Caco-2 (cell line): ENCODE measurements around the gene MOB1B. TPM values are rescaled to one million over a fixed set of nuclear protein-coding genes. Genes with fewer than 3 reads are reported as not detected.
"Not testable (repeated sequence)": the region's sequence is repeated elsewhere in the genome, so short reads cannot be mapped to it uniquely, and the experiment has no call there.

Experiments
- BruUV-seq: library from RNA; stranded (reverse); fragments of 400-500 nt; replicated peaks from 2 replicates; lab custom pipeline; 2021; lab: Mats Ljungman, UMichigan
- CTCF ChIA-PET: fragments of 300-600 bp; sonication (Branson Sonifier 250); formaldehyde crosslinking; loops from one replicate; lab custom pipeline; 2022; ENCODE audit warnings: antibody characterized with exemption; lab: Charles Lee
- POLR2A ChIA-PET: fragments of 300-600 bp; sonication (Branson Sonifier 250); formaldehyde crosslinking; loops from one replicate; lab custom pipeline; 2022; ENCODE audit warnings: antibody characterized with exemption; lab: Charles Lee
- DNase-seq, 2 experiments: peaks; one replicate each; pipeline versions ENCODE4 v3.0.0 to v3.0.0-alpha.2; 2020 to 2022
- H3K27me3 ChIP-seq: replicated peaks from 2 replicates; pipeline ENCODE4 v1.6.0; 2011; ENCODE audit warnings: low read length; ENCODE audit not compliant: control insufficient read depth, insufficient read depth
- H3K36me3 ChIP-seq: 2 replicates; pipeline ENCODE4 v1.5.1; 2011; ENCODE audit warnings: low read length; ENCODE audit not compliant: control insufficient read depth, insufficient read depth
- H3K4me1 ChIP-seq: fragments of 250-450 bp; sonication (Bioruptor Pico); 2 replicates; pipeline ENCODE4 v1.5.1; 2020; ENCODE audit warnings: mild to moderate bottlenecking
- H3K4me3 ChIP-seq: 2 replicates; pipeline ENCODE4 v1.5.1; 2011; ENCODE audit warnings: low read depth, mild to moderate bottlenecking, control low read depth, low read length
- H3K9me3 ChIP-seq: fragments of 250-450 bp; sonication (Bioruptor Pico); 2 replicates; pipeline ENCODE4 v1.5.1; 2020; ENCODE audit warnings: mild to moderate bottlenecking, moderate library complexity
- H3K27ac Mint-ChIP-seq: one replicate; pipeline ENCODE4 v1.8.0; 2022; ENCODE audit warnings: mixed read lengths; ENCODE audit not compliant: unreplicated experiment
- H3K27me3 Mint-ChIP-seq: one replicate; pipeline ENCODE4 v1.8.0; 2022; ENCODE audit warnings: mixed read lengths; ENCODE audit not compliant: insufficient read depth, unreplicated experiment
- H3K36me3 Mint-ChIP-seq: one replicate; pipeline ENCODE4 v1.8.0; 2022; ENCODE audit warnings: mild to moderate bottlenecking, mixed read lengths; ENCODE audit not compliant: insufficient read depth, unreplicated experiment
- H3K4me1 Mint-ChIP-seq: one replicate; pipeline ENCODE4 v1.8.0; 2022; ENCODE audit warnings: low read depth, mixed read lengths; ENCODE audit not compliant: unreplicated experiment
- H3K4me3 Mint-ChIP-seq: one replicate; pipeline ENCODE4 v1.8.0; 2022; ENCODE audit warnings: mild to moderate bottlenecking, moderate library complexity, mixed read lengths; ENCODE audit not compliant: unreplicated experiment
- H3K9me3 Mint-ChIP-seq: one replicate; pipeline ENCODE4 v1.8.0; 2022; ENCODE audit warnings: mixed read lengths; ENCODE audit not compliant: unreplicated experiment
- CTCF ChIP-seq, 2 experiments: fragments of 200-600 bp in 1 of 2; IDR thresholded peaks; 1 replicate in 1 of 2; 2 replicates in 1 of 2; pipeline versions ENCODE4 v1.5.1 to v1.8.0; 2011 to 2022; ENCODE audit warnings: antibody characterized with exemption in 1 of 2, control low read depth in 1 of 2, inconsistent platforms in 1 of 2, low read depth in 1 of 2, low read length in 1 of 2, mild to moderate bottlenecking in 1 of 2, moderate library complexity in 1 of 2; ENCODE audit not compliant: insufficient read depth in 1 of 2, severe bottlenecking in 1 of 2, unreplicated experiment in 1 of 2
- intact Hi-C: fragments of 100-400 bp; cut with micrococcal nuclease; formaldehyde crosslinking; loops from one replicate; pipeline ENCODE4 v1.10.0; 2022; ENCODE audit not compliant: unreplicated experiment
- total RNA-seq: library from RNA; stranded (reverse); gene quantifications from 2 replicates; pipeline ENCODE4 v1.2.3, GENCODE V29; 2022

MOB1B gene
- total RNA-seq, 1 experiment from 2014 or later: 23.6 TPM

- peak in 1 of 2 experiments; percentile 4 for DNase-seq
- no TSS peak for BruUV-seq
- ChIA-PET CTCF (no interaction called here), POLR2A (no interaction called here)
- peak in 1 of 2 experiments; percentile 5 for TF ChIP-seq CTCF (IDR thresholded peaks at IDR 0.05; ENCODE audit: insufficient read depth in 1 of 2, low read depth in 1 of 2, low read length in 1 of 2, severe bottlenecking in 1 of 2, unreplicated experiment in 1 of 2)
- H3K27me3 Mint-ChIP-seq: no peaks in the 10 kb centered on the region
- no peak overlapping the region for H3K4me3 Mint-ChIP-seq
- no peaks in the 10 kb centered on the region for H3K9me3 ChIP-seq
- H3K4me1 Mint-ChIP-seq: peaks cover 8% of the 10 kb centered on the region
- H3K36me3 ChIP-seq: no peaks in the 10 kb centered on the region
- H3K27me3 ChIP-seq: no peaks in the 10 kb centered on the region
- 0 out of 2 replicates have a peak, but pooled peaks cover 6% of the 10 kb centered on the region for H3K4me1 ChIP-seq
- intact Hi-C loops: no loop called here
- H3K4me3 ChIP-seq: no peak overlapping the region
- peaks cover 25% of the 10 kb centered on the region for H3K36me3 Mint-ChIP-seq
- no peaks in the 10 kb centered on the region for H3K9me3 Mint-ChIP-seq
- no peak overlapping the region for H3K27ac Mint-ChIP-seq
Observed at GRCh38 chr4:71004281-71004851, 102.2 kb downstream of the MOB1B start.

GRCh38 chr4:71005025-71005424, 102.9 kb downstream of the MOB1B start:
- H3K27ac Mint-ChIP-seq, H3K27me3 ChIP-seq, H3K36me3 ChIP-seq, H3K4me3 ChIP-seq, H3K9me3 Mint-ChIP-seq, H3K4me1 Mint-ChIP-seq, H3K9me3 ChIP-seq, CTCF ChIA-PET, H3K4me1 ChIP-seq, DNase-seq, H3K4me3 Mint-ChIP-seq, BruUV-seq, POLR2A ChIA-PET, H3K27me3 Mint-ChIP-seq: not testable (repeated sequence)
- peaks cover 18% of the 10 kb centered on the region for H3K36me3 Mint-ChIP-seq
- intact Hi-C loops: loop anchor here (5.0 kb wide), 1 partner anchor 103 kb away; the partner anchor contains the start of gene MOB1B

- no peak for TF ChIP-seq CTCF (IDR thresholded peaks at IDR 0.05; ENCODE audit: insufficient read depth in 1 of 2, low read depth in 1 of 2, low read length in 1 of 2, severe bottlenecking in 1 of 2, unreplicated experiment in 1 of 2)
- ChIA-PET CTCF (interaction anchor here (0.6 kb wide), 1 partner anchor 167 kb away, joined by 10 read pairs; no protein-coding TSS in a partner anchor), POLR2A (no interaction called here)
- H3K4me3 ChIP-seq: no peak overlapping the region
- H3K4me1 ChIP-seq: 0 out of 2 replicates have a peak, but pooled peaks cover 6% of the 10 kb centered on the region
- no peaks in the 10 kb centered on the region for H3K27me3 Mint-ChIP-seq
- no peaks in the 10 kb centered on the region; the same call in 1 of the 2 replicates for H3K36me3 ChIP-seq
- H3K4me3 Mint-ChIP-seq: no peak overlapping the region
- peaks cover 6% of the 10 kb centered on the region for H3K36me3 Mint-ChIP-seq
- H3K9me3 Mint-ChIP-seq: no peaks in the 10 kb centered on the region
- no peak overlapping the region for H3K27ac Mint-ChIP-seq
- H3K27me3 ChIP-seq: no peaks in the 10 kb centered on the region
- no TSS peak for BruUV-seq
- H3K4me1 Mint-ChIP-seq: peaks cover 8% of the 10 kb centered on the region
- H3K9me3 ChIP-seq: no peaks in the 10 kb centered on the region
- no peak for DNase-seq
- intact Hi-C loops: loop anchor here (5.0 kb wide), 1 partner anchor 104 kb away; the partner anchor contains the start of gene MOB1B
Observed at GRCh38 chr4:71006203-71006907, 104.2 kb downstream of the MOB1B start.
